Measurements from ENCODE around the gene ENG.
"Not testable (repeated sequence)": the region's sequence is repeated elsewhere in the genome, so short reads cannot be mapped to it uniquely, and the experiment has no call there.

Gene ENG

GRCh38 chr9:127789179-127789578 lies 65.3 kb downstream of the ENG start:
- DNase-seq (ENCODE audit: insufficient read length), result no peak
- TF ChIP-seq POLR2A (IDR thresholded peaks at IDR 0.05; ENCODE audit: low read depth, low read length) (no peak), TAF1 (IDR thresholded peaks at IDR 0.05; ENCODE audit: borderline replicate concordance, low read depth, low read length) (no peak), POLR2AphosphoS5 (IDR thresholded peaks at IDR 0.05; ENCODE audit: low read depth, low read length) (no peak)
- no peak for FAIRE-seq

- FAIRE-seq, result no peak
- no peak for DNase-seq (ENCODE audit: insufficient read length)
- TF ChIP-seq POLR2A (IDR thresholded peaks at IDR 0.05; ENCODE audit: low read depth, low read length), result no peak
- TF ChIP-seq POLR2AphosphoS5 (IDR thresholded peaks at IDR 0.05; ENCODE audit: low read depth, low read length), result no peak
- TF ChIP-seq TAF1 (IDR thresholded peaks at IDR 0.05; ENCODE audit: borderline replicate concordance, low read depth, low read length), result no peak
Observed at GRCh38 chr9:127788337-127789011, 66.0 kb downstream of the ENG start.

- DNase-seq (ENCODE audit: insufficient read length), result no peak
- TF ChIP-seq POLR2AphosphoS5 (IDR thresholded peaks at IDR 0.05; ENCODE audit: low read depth, low read length) (no peak), POLR2A (IDR thresholded peaks at IDR 0.05; ENCODE audit: low read depth, low read length) (no peak), TAF1 (IDR thresholded peaks at IDR 0.05; ENCODE audit: borderline replicate concordance, low read depth, low read length) (no peak)
- no peak for FAIRE-seq
Observed at GRCh38 chr9:127786773-127787104, 67.7 kb downstream of the ENG start.

- TF ChIP-seq POLR2A (IDR thresholded peaks at IDR 0.05; ENCODE audit: low read depth, low read length) (peak; percentile 62; the same call in 1 of the 2 replicates), TAF1 (IDR thresholded peaks at IDR 0.05; ENCODE audit: borderline replicate concordance, low read depth, low read length) (peak; percentile 51; the same call in 1 of the 2 replicates), POLR2AphosphoS5 (IDR thresholded peaks at IDR 0.05; ENCODE audit: low read depth, low read length) (no peak)
- FAIRE-seq (peak; percentile 85), DNase-seq (ENCODE audit: insufficient read length) (peak; percentile 90)
Observed at GRCh38 chr9:127785933-127786772, 68.3 kb downstream of the ENG start, which contains the start of gene CDK9. TSS of gene CDK9 (plus strand) at chr9:127786034. CDS start at chr9:127786149, 115 bp downstream.

DNA sequence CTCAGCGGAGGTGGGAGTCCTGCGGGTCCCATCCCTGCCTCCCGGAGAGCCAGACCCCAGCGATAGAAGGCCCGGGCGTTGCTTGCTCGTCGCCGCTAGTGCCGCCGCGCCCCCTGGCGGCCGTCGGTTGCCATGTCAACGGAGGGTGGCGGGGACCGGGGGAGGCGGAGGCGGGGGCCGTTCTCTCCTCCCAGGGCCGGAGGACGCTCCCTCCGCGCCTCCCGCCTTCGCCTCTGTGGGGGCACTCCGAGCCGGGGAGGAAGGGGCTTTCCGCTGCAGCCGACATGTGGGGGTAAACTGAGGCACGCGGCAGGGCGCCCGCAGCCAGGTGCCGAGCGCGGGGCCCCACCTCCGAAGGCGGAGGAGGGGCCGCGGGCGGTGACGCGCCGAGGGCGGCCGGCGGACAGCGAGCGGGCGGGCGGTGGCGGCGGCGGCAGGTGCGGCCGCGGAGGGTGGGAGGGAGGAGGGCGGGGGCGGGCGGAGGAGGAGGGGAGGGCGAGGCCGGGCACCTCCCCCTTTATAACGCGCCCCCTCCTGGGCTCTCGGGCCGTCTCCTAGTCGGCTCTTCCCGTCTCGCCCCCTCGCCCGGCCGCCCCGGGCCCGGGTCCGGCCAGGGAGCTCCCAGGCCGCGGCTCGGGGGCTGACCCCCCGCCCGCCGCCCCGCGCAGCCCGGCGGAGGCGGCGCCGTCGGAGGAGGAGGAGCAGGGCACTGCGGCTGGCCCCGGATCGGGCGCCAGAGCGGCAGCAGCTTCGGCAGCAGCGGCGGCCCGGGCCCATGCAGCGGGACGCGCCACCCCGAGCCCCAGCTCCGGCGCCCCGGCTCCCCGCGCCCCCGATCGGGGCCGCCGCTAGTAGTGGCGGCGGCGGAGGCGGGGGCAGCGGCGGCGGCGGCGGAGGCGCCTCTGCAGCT lies 69.2 kb downstream of the ENG start:
- peak; percentile 88 for FAIRE-seq
- DNase-seq (ENCODE audit: insufficient read length), result peak; percentile 87

DNA sequence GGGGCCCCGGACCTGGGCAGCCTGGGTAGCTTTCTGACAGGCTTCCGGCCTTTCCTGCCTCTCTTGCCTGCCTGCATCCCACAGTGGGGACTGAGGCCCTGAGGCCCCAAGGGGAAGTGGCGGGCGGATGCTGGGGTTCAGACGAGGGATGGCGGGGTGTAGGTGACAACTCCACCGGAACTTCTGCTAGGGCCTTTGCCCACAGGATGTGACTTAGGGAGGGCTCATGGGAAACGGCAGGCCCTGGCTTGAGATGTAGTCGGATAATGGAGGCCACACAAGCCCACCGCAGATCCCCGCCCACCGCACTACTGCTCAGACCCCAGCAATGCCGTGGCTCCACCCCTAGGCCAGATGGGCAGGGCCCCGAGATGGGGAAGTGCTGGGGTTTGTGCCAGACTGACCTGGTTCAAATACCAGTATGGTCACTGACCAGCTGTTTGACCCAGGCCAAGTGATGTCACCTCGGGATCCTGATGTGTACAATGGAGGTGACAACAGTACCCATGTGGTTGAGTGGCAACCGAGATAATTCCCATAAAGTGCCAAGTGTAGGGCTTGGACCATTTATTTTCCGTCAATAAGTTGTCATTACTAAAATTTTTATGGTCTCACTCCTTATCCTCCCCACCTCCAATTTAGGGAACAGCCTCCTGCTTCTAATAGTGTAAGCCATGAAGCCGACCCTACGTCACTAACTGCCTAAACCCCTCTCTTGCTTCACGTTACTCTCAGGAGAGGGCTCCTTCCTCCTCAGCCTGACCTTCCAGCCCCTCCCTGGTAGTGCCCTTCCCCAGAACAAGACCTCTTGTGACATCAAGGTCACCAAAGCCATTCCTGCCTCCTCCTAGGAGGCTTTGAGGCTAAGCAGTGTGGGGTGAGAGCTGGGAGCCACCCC lies 71.1 kb downstream of the ENG start:
- FAIRE-seq, result peak; percentile 90
- peak; percentile 72 for TF ChIP-seq POLR2A (IDR thresholded peaks at IDR 0.05; ENCODE audit: low read depth, low read length)
- no peak for TF ChIP-seq POLR2AphosphoS5 (IDR thresholded peaks at IDR 0.05; ENCODE audit: low read depth, low read length)
- TF ChIP-seq TAF1 (IDR thresholded peaks at IDR 0.05; ENCODE audit: borderline replicate concordance, low read depth, low read length), result no peak
- DNase-seq (ENCODE audit: insufficient read length), result peak; percentile 56

More for the DNA sequence above, 69.2 kb downstream of the ENG start:
- peak; percentile 5; the same call in 1 of the 2 replicates for TF ChIP-seq POLR2A (IDR thresholded peaks at IDR 0.05; ENCODE audit: low read depth, low read length)
- no peak for TF ChIP-seq POLR2AphosphoS5 (IDR thresholded peaks at IDR 0.05; ENCODE audit: low read depth, low read length)
- TF ChIP-seq TAF1 (IDR thresholded peaks at IDR 0.05; ENCODE audit: borderline replicate concordance, low read depth, low read length), result no peak

GRCh38 chr9:127781806-127782205 lies 72.7 kb downstream of the ENG start:
- no peak for FAIRE-seq
- TF ChIP-seq POLR2AphosphoS5 (IDR thresholded peaks at IDR 0.05; ENCODE audit: low read depth, low read length) (no peak), POLR2A (IDR thresholded peaks at IDR 0.05; ENCODE audit: low read depth, low read length) (no peak), TAF1 (IDR thresholded peaks at IDR 0.05; ENCODE audit: borderline replicate concordance, low read depth, low read length) (no peak)
- no peak for DNase-seq (ENCODE audit: insufficient read length)

GRCh38 chr9:127780909-127781308 lies 73.5 kb downstream of the ENG start:
- FAIRE-seq; DNase-seq (ENCODE audit: insufficient read length): not testable (repeated sequence)

- DNase-seq (ENCODE audit: insufficient read length) (no peak), FAIRE-seq (no peak)
- no peak for TF ChIP-seq TAF1 (IDR thresholded peaks at IDR 0.05; ENCODE audit: borderline replicate concordance, low read depth, low read length)
- TF ChIP-seq POLR2A (IDR thresholded peaks at IDR 0.05; ENCODE audit: low read depth, low read length), result no peak
- TF ChIP-seq POLR2AphosphoS5 (IDR thresholded peaks at IDR 0.05; ENCODE audit: low read depth, low read length), result no peak
Observed at GRCh38 chr9:127780126-127780885, 74.2 kb downstream of the ENG start.
